K562 (cell line): ENCODE data around the gene AQP6.

ENCODE experiments used
- CHD1 ChIP-seq: fragments of 200-600 bp; sonication (generic); IDR thresholded peaks from one replicate; pipeline ENCODE4 v1.6.1; 2012; ENCODE audit warnings: mild to moderate bottlenecking, moderate library complexity, low read length, inconsistent platforms
- FOS ChIP-seq: IDR thresholded peaks from 3 replicates; pipeline ENCODE4 v1.6.1; 2011; ENCODE audit not compliant: insufficient read length; ENCODE audit errors: extremely low read depth
- HDGF ChIP-seq: fragments of 450-650 bp; IDR thresholded peaks from 2 replicates; pipeline ENCODE4 v1.6.1; 2016
- PCBP1 ChIP-seq: fragments of 200-400 bp; formaldehyde crosslinking; IDR thresholded peaks from 2 replicates; pipeline ENCODE4 v1.6.1; 2018; ENCODE audit warnings: mild to moderate bottlenecking, low read depth, low read length; ENCODE audit not compliant: poor library complexity, severe bottlenecking
- XRCC5 ChIP-seq: fragments of 200-400 bp; formaldehyde crosslinking; IDR thresholded peaks from 2 replicates; pipeline ENCODE4 v1.6.1; 2017; ENCODE audit warnings: low read depth, mild to moderate bottlenecking, low read length
- ZNF780A ChIP-seq: fragments of 250-450 bp; sonication (Bioruptor Pico); IDR thresholded peaks from 2 replicates; pipeline ENCODE4 v1.5.0; 2021; ENCODE audit warnings: mild to moderate bottlenecking

DNA sequence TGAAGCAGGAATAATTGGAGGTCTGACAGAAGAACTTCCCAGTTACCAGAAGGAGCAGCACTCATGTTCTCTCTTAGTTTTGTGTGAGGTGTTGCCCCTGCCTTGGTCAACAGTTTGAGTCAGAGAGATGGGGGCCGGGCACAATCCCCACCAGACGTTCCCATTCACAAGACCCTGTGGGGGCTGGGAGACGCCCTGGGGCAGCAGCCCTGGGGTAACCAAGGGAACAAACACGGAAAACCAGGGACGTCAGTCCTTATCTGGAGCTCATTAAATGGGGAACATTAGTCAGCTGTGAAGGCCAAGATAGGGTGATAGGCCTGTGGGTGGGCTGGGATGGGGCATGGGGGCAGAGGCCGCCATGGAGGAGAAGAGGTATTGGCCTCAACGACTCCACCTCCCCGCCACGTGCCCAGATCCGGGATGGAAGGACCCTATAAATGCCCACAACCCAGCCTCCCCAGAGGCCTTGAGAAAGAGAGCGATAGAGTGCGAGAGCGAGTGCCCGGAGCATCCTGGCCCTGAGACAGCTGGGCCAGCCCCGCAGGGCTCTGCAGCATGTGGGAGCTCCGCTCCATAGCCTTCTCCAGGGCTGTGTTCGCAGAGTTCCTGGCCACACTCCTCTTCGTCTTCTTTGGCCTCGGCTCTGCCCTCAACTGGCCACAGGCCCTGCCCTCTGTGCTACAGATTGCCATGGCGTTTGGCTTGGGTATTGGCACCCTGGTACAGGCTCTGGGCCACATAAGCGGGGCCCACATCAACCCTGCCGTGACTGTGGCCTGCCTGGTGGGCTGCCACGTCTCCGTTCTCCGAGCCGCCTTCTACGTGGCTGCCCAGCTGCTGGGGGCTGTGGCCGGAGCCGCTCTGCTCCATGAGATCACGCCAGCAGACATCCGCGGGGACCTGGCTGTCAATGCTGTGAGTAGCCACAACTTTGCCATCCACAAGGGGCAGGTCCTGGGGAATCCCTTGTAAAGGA, 22.2 kb upstream of the AQP6 start, which contains the start of gene AQP2:
- no peak for TF ChIP-seq ZNF780A (CRISPR knock-in tag)
- no peak for TF ChIP-seq FOS
- no peak for TF ChIP-seq XRCC5
- no peak for TF ChIP-seq CHD1
- TF ChIP-seq PCBP1 = no peak
- TF ChIP-seq HDGF = no peak
